Measurements from ENCODE around the gene HAO1. TPM values are rescaled to one million over a fixed set of nuclear protein-coding genes. Genes with fewer than 3 reads are reported as not detected.

HAO1 gene
- total RNA-seq: not detected

DNA sequence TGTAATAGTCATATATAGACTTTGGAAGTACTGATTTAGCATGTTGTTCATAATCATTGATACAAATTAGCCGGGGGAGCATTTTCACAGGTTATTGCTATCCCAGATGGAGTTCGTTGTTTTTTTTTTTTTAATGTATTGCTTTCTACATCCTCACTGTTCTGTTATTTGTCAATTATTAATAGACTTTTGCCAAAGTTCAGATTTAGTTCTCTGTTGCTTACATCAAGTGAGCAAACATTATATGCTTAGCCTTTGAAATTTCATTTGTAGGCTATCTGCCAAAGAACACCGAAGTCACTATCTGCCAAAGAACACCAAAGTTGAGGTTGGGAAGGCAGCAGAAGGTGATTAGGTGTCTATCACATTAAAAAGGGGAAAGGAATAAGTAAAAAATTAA is at the start of gene HAO1:
Gene HAO1 (minus strand): TSS at position 118 of the 400 bp plus-strand sequence. CDS start 36 bp downstream, at position 82.
- Mint-ChIP-seq H3K27ac (no peak within 1 kb of the TSS), H3K4me3 (no peak within 1 kb of the TSS), H3K9me3 (no peaks in the 10 kb centered on the region), H3K27me3 (peaks cover 14 to 15% of the 10 kb centered on the region in 2 donors), H3K4me1 (ENCODE audit: low read depth in 2 of 2) (peaks cover 0 to 5% of the 10 kb centered on the region in 2 donors), H3K36me3 (no peaks in the 10 kb centered on the region)
- no peak for DNase-seq (ENCODE audit: low spot score)
- no peak for ATAC-seq

DNA sequence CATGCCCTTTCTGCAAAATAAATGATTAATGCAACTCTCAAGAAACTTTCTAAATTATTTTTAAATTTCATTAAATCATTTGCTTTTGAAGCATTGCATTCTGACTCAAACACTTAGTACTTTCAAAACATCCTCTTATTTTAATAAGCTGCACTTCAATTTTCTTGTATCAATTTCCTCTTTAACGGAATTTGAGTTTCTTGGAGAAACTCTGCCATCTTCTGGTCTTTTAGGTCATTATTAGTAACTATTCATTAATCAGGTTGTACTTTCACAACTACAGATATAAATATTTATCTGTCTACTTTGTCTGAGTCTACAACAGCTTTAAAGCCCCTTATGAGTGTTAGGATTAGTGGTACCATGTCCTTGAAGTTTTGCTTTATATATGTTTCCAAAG is 49.1 kb upstream of the HAO1 start:
- peaks cover 8% of the 10 kb centered on the region for H3K9me3 Mint-ChIP-seq
- H3K27me3 Mint-ChIP-seq: no peaks in the 10 kb centered on the region
- H3K27ac Mint-ChIP-seq: no peak overlapping the region
- peaks cover 12% of the 10 kb centered on the region for H3K36me3 Mint-ChIP-seq
- ATAC-seq (no peak), DNase-seq (ENCODE audit: low spot score) (no peak)
- H3K4me3 Mint-ChIP-seq: no peak overlapping the region
- H3K4me1 Mint-ChIP-seq (ENCODE audit: low read depth in 2 of 2): peaks cover 0 to 3% of the 10 kb centered on the region in 2 donors

DNA sequence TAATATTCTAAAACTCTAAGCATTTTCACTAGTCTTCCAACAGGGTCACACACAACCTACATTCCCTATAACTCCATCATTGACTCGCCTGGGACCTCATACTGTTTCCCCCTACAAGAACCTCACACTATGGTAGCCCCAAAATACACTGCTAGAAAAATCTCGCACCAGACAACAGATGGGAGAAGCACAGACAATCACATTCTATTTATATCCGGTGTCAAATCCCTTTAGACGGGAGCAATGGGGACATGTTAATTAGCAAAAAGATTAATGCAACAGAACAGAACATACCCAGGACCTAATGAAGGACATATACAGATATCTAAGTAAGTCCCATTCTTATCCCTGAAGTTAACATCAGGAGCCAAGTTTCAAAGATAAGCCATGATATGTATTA is 45.7 kb upstream of the HAO1 start:
- no peaks in the 10 kb centered on the region for H3K27me3 Mint-ChIP-seq
- H3K9me3 Mint-ChIP-seq: no peaks in the 10 kb centered on the region

DNA sequence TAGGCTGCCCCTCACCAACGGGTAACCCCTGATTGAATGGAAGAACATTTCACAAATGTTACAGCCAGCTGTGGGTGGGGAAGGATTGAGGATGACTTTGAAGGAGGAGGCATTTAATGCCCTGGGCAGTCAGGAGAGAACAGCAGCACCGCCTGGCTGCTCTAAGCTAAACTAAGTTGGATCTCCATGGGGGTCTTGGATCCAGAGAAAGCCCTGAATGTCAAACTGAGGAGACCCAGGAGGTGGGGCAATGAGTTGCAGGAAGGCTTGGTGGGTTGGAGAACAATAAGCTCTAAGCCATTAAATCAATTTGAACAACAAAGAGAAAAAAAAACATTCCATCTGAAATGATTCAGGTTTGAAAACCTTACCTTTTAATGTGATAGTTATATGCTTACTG is 43.9 kb upstream of the HAO1 start:
- ATAC-seq (no peak), DNase-seq (ENCODE audit: low spot score) (no peak)
- H3K9me3 Mint-ChIP-seq: no peaks in the 10 kb centered on the region
- H3K36me3 Mint-ChIP-seq: peaks cover 8% of the 10 kb centered on the region
- peaks cover 13 to 17% of the 10 kb centered on the region in 2 donors for H3K4me1 Mint-ChIP-seq (ENCODE audit: low read depth in 2 of 2)
- H3K4me3 Mint-ChIP-seq: no peak overlapping the region
- H3K27ac Mint-ChIP-seq: no peak overlapping the region
- H3K27me3 Mint-ChIP-seq: no peaks in the 10 kb centered on the region

More for the DNA sequence above, 45.7 kb upstream of the HAO1 start:
- DNase-seq (ENCODE audit: low spot score) (no peak), ATAC-seq (no peak)
- no peak overlapping the region for H3K4me3 Mint-ChIP-seq
- peaks cover 8% of the 10 kb centered on the region for H3K36me3 Mint-ChIP-seq
- peaks cover 4 to 9% of the 10 kb centered on the region in 2 donors for H3K4me1 Mint-ChIP-seq (ENCODE audit: low read depth in 2 of 2)
- no peak overlapping the region for H3K27ac Mint-ChIP-seq

DNA sequence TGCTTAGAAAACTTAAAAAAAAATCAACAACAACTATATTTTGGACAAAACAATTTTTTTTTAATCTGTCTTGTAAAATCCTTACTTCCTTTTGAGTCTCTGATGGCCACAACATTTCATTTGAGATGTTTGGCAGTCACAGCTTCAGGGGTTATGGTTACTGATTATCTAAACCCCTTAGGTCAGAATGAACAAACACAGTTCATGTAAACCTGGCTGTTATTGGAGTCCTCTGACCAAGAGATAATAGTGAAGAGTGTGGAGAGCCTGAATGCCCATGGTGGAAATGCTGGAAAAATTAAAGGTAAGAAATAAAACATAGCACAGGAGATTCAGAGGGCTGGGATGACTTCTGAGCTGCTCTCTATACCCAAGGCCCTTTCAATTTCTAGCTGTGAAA is 41.1 kb upstream of the HAO1 start:
- Mint-ChIP-seq H3K9me3 (no peaks in the 10 kb centered on the region), H3K4me3 (no peak overlapping the region), H3K36me3 (peaks cover 8% of the 10 kb centered on the region), H3K27me3 (no peaks in the 10 kb centered on the region), H3K4me1 (ENCODE audit: low read depth in 2 of 2) (peaks cover 13 to 17% of the 10 kb centered on the region in 2 donors), H3K27ac (peak overlapping the region in 1 of 2 donors; percentile 77)
- ATAC-seq (no peak), DNase-seq (ENCODE audit: low spot score) (no peak)

DNA sequence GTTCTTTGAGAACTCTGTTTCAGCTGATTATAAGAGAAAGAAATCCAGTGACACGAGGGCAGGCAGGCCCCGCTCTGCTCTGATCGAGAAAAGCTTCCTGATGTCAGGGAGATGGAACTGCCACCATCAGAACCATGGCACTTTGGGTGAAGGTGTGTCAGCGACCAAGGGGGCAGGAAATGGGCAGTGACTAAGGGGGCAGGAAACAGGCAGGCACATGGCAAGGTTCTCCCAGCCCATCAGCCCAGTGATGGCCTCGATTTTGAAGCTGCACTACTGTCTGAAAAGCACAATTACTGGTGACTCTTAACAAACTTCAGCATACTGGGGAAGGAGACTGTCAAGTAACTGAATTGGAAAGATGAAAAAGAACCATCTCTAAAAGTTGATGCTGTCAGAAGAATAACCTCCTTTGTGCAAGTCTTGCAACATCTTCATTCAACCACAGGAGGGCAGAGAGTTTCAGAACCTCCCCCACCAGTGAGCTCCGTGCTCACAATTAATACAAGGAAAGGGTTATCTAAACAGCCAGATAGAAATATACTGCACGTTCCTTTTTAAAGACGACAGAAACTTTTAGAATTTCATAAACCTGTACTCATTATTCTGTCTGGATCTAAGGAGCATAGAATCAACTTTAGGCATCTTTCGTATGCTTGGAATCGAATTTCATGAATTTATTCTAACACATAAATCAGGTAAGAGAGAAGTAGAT is 40.2 kb upstream of the HAO1 start:
- peak overlapping the region; percentile 63 to 77 for H3K27ac Mint-ChIP-seq
- ATAC-seq (peak; percentile 66 to 73), DNase-seq (ENCODE audit: low spot score) (no peak)
- H3K4me3 Mint-ChIP-seq: peak overlapping the region; percentile 15
- H3K27me3 Mint-ChIP-seq: no peaks in the 10 kb centered on the region
- H3K36me3 Mint-ChIP-seq: peaks cover 8% of the 10 kb centered on the region
- peaks cover 14 to 16% of the 10 kb centered on the region in 2 donors for H3K4me1 Mint-ChIP-seq (ENCODE audit: low read depth in 2 of 2)
- H3K9me3 Mint-ChIP-seq: no peaks in the 10 kb centered on the region

DNA sequence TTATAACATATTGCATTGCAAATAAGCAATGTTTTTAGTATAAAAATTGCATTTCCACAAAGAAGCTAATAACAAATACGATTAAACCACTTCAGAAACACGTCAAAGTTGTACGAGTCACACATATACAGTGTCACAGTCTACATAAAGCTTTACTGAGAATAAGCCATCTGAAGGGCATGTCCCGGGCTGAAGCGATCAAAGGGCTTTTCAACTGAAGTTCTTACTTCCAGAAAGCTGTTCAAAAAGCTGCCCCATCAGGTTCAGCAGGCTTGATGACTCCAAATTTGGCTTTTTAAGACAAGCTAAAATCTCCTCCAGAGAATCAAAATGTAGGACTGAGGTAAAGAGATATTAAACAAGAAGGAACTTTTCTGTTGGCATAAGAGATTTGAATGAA is 37.5 kb upstream of the HAO1 start:
- DNase-seq (ENCODE audit: low spot score) (no peak), ATAC-seq (no peak)
- H3K4me3 Mint-ChIP-seq: no peak overlapping the region
- H3K27ac Mint-ChIP-seq: no peak overlapping the region
- H3K36me3 Mint-ChIP-seq: peaks cover 8% of the 10 kb centered on the region
- H3K9me3 Mint-ChIP-seq: no peaks in the 10 kb centered on the region
- H3K27me3 Mint-ChIP-seq: no peaks in the 10 kb centered on the region
- H3K4me1 Mint-ChIP-seq (ENCODE audit: low read depth in 2 of 2): peaks cover 14 to 16% of the 10 kb centered on the region in 2 donors

DNA sequence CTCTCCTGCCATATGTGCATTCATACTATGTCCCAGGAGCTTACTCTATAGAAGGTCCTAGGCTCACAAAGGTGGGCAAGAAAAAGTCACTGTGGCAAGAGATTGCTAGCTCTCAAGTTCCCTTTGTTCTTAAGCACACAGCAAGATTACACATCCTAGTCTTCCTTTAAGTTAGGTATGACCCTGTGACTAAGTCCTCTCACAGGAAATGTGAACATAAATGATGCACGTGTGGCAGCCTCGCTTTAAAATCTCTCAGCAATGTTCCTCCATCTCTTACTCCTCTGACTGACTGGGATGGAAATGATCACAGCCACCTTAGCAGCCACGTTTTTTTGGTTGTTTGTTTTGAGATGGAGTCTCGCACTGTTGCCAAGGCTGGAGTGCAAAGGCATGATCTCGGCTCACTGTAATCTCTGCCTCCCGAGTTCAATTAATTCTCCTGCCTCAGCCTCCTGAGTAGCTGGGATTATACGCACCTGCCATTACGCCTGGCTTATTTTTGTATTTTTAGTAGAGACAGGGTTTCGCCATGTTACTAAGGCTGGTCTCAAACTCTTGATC is 35.7 kb upstream of the HAO1 start:
- Mint-ChIP-seq H3K36me3 (no peaks in the 10 kb centered on the region), H3K9me3 (no peaks in the 10 kb centered on the region), H3K27ac (no peak overlapping the region), H3K4me3 (no peak overlapping the region), H3K4me1 (ENCODE audit: low read depth in 2 of 2) (peaks cover 8 to 12% of the 10 kb centered on the region in 2 donors), H3K27me3 (peaks cover 0 to 2% of the 10 kb centered on the region in 2 donors)
- ATAC-seq: peak in 1 of 2 donors; percentile 20
- no peak for DNase-seq (ENCODE audit: low spot score)

DNA sequence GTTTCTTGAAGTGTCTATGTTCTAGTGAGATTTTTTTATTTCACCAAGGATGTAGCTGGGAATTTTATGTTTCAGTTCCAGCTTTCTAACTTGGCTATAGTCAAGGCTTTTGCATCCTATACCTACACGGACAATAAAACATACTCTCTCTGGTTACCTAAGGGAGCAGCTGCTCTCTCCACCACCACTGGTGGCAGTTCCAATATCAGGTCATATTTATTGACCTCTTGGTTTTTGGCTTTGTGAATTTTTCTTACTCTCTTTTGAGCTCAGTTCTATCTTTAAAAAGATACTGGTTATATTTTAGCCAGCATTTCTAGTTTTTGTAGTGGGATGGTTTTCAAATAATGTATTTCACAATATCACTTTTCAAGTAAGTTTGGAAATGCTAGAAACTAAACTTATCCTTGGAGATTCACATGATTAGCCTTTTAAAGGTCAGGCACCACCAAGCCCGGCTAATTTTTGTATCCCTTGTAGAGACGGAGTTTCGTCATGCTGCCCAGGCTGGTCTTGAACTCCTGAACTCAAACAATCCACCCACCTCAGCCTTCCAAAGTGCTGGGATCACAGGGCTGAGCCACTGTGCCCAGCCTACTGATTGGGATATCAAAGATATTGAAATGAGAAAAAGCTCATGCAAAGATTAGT is 34.7 kb upstream of the HAO1 start:
- ATAC-seq (no peak), DNase-seq (ENCODE audit: low spot score) (no peak)
- Mint-ChIP-seq H3K27me3 (peaks cover 0 to 7% of the 10 kb centered on the region in 2 donors), H3K4me1 (ENCODE audit: low read depth in 2 of 2) (peaks cover 0 to 4% of the 10 kb centered on the region in 2 donors), H3K36me3 (no peaks in the 10 kb centered on the region), H3K27ac (no peak overlapping the region), H3K4me3 (no peak overlapping the region), H3K9me3 (no peaks in the 10 kb centered on the region)

DNA sequence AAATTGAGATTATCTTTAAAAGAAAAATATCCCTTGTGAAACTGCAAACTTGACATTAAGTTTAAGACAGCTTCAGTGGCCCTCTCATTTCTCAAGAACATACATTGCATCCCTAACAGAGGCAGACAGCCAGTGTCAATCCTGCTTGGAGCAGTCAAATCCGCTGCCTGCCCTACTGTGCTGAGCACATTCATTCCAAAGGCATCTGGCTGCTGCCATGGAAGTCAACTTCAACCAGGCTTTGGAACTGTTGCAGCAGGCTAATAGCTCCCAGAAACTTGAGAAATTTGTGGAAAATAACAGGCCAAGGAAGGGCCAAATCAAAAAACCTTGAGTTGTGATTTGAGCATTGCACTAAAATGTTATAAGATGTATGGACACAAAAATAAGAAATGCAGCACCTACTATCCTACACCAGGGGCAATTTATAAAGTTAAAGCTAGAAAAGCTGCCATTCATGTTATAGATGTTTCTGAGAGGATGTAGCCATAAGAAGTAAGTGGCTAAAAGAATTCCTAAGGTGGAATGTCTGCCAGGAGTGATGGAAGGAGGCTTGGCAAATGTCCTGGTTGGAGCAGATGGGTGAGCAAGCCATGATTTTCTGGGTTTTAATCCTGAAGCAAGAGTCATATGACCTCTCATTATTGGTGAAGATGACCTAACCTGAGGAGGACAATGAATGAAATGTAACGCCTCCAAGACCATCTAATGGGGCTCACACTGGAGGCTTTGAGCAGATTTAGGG is 31.4 kb upstream of the HAO1 start:
- Mint-ChIP-seq H3K9me3 (no peaks in the 10 kb centered on the region), H3K27ac (no peak overlapping the region), H3K36me3 (no peaks in the 10 kb centered on the region), H3K4me1 (ENCODE audit: low read depth in 2 of 2) (peaks cover 0 to 4% of the 10 kb centered on the region in 2 donors), H3K27me3 (peaks cover 0 to 7% of the 10 kb centered on the region in 2 donors), H3K4me3 (no peak overlapping the region)
- DNase-seq (ENCODE audit: low spot score) (no peak), ATAC-seq (no peak)

DNA sequence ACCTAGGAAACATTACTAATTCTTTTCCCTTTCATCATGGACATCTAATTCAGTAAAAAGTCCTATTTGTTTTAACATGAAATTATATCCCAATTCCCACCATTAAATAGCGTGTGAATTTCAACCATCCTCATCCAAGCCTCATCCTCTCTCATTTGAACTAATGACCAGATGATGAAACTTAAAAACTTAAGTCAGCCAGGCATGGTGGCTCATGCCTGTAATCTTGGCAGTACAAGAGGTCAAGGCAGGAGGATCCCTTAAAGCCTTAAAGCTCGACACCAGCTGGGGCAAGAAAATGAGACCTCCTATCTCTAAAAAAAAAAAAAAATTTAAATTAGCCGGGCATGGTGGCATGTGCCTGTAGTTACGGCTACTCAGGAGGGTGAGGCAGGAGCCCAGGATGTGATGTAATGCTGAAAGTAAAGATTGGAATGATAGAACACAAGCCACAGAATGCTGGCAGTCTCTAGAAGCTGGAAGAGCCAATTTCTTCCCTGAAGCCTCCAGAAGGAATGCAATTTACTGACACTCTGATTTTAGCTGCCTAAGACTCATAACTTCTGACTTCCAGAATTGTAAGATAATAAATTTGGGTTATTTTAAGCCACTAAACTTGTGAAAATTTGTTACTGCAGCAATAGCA is 27.1 kb upstream of the HAO1 start:
- Mint-ChIP-seq H3K27me3 (peaks cover 0 to 7% of the 10 kb centered on the region in 2 donors), H3K4me1 (ENCODE audit: low read depth in 2 of 2) (no peaks in the 10 kb centered on the region), H3K9me3 (no peaks in the 10 kb centered on the region), H3K4me3 (no peak overlapping the region), H3K36me3 (no peaks in the 10 kb centered on the region), H3K27ac (no peak overlapping the region)
- ATAC-seq (no peak), DNase-seq (ENCODE audit: low spot score) (no peak)

DNA sequence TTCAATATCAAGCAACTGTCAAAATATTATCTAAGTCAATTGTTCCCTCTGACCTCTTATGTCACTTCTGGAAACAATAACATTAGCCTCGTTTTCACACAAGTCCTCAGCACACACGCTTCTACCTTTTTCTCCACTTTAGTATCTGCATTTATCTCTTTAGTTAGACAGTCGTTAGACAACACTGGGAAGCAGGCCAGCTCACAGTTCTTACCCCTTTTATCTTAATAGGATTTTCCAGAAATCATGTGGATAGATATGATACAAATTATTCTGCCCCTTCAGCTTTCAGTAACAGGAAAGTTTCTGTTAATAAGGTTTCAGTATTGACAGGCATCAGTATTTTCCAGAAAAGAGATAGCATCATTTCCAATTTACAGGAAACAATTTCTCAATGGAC is 25.9 kb upstream of the HAO1 start:
- DNase-seq (ENCODE audit: low spot score) (no peak), ATAC-seq (no peak)
- H3K9me3 Mint-ChIP-seq: no peaks in the 10 kb centered on the region
- peaks cover 0 to 7% of the 10 kb centered on the region in 2 donors for H3K27me3 Mint-ChIP-seq
- H3K36me3 Mint-ChIP-seq: no peaks in the 10 kb centered on the region
- no peak overlapping the region for H3K4me3 Mint-ChIP-seq
- no peak overlapping the region for H3K27ac Mint-ChIP-seq
- no peaks in the 10 kb centered on the region for H3K4me1 Mint-ChIP-seq (ENCODE audit: low read depth in 2 of 2)

DNA sequence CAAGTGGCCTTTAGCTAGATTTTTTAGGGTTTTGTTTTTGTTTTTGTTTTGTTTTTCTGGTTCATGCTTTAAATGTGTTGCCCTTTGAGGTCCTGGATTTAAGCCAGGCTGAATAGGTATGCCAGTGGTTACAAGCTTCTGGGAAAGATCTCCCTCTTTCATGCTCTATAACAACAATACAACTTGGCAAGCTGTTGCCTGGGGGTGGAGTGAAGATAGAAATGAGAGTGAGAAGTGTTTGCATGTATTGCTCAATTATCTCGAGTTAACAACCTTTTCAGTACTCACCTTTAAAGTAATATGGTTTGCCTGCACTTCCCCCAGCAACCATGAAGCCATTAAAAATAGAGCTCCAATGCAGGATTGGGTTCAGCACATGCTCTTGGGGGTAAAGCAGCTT is 19.2 kb upstream of the HAO1 start:
- Mint-ChIP-seq H3K27ac (no peak overlapping the region), H3K27me3 (peaks cover 21 to 36% of the 10 kb centered on the region in 2 donors), H3K4me3 (no peak overlapping the region), H3K4me1 (ENCODE audit: low read depth in 2 of 2) (no peaks in the 10 kb centered on the region), H3K9me3 (peaks cover 7% of the 10 kb centered on the region), H3K36me3 (peaks cover 11% of the 10 kb centered on the region)
- ATAC-seq: no peak
- DNase-seq (ENCODE audit: low spot score): no peak

Data from natural killer cell treated with Interleukin-12 subunit alpha and Interleukin-12 subunit beta and Interleukin-15 and Interleukin-18, amount 100 ng/mL, for 72 hours (primary cell).